Keratinocyte (primary cell): Measurements from ENCODE around the gene DPAGT1.

Source experiments
- CTCF ChIP-seq, 3 experiments: IDR thresholded peaks in 1 of 3; conservative IDR thresholded peaks in 1 of 3; optimal IDR thresholded peaks in 1 of 3; 2 replicates in 2 of 3; 3 replicates in 1 of 3; pipeline versions ENCODE3 to v1.5.1; 2011; ENCODE audit warnings: low read length in 3 of 3, mild to moderate bottlenecking in 3 of 3, moderate library complexity in 2 of 3, control low read depth in 1 of 3, inconsistent platforms in 1 of 3; ENCODE audit not compliant: insufficient read depth in 2 of 3; ENCODE audit errors: extremely low read depth in 1 of 3
- EZH2 ChIP-seq: IDR thresholded peaks from one replicate; pipeline ENCODE4 v1.6.1; 2012; ENCODE audit warnings: inconsistent platforms, mild to moderate bottlenecking, low read length, moderate library complexity

GRCh38 chr11:119085437-119085847 is 16.2 kb downstream of the DPAGT1 start:
- TF ChIP-seq CTCF (optimal IDR thresholded peaks at IDR 0.05 in 1 of 3, IDR thresholded peaks at IDR 0.05 in 1 of 3, conservative IDR thresholded peaks at IDR 0.05 in 1 of 3; ENCODE audit: extremely low read depth in 1 of 3, insufficient read depth in 2 of 3, low read length in 3 of 3) (no peak), EZH2 (no peak)
